PC-3 (cell line): Measurements from ENCODE around the gene SHROOM4.

ENCODE experiments used
- CTCF ChIP-seq: fragments of 300-600 bp; sonication (generic); conservative IDR thresholded peaks from 2 replicates; pipeline ENCODE4 v1.5.1; 2017; ENCODE audit warnings: antibody characterized with exemption, low read depth, mild to moderate bottlenecking, low read length
- EZH2 ChIP-seq: fragments of 300-600 bp; sonication (generic); IDR thresholded peaks from one replicate; pipeline ENCODE4 v1.6.1; 2017; ENCODE audit warnings: antibody characterized with exemption, mild to moderate bottlenecking, low read length; ENCODE audit not compliant: unreplicated experiment

- TF ChIP-seq CTCF (no peak), EZH2 (no peak)
Observed at GRCh38 chrX:50577326-50577725, 236.7 kb downstream of the SHROOM4 start.
